HepG2 (cell line): ENCODE measurements around the gene CUL7. TPM values are rescaled to one million over a fixed set of nuclear protein-coding genes. Genes with fewer than 3 reads are reported as not detected.

ENCODE experiments used
- CBFB ChIP-seq: sonication (generic); formaldehyde crosslinking; IDR thresholded peaks from 2 replicates; pipeline ENCODE4 v1.4.0; 2020; ENCODE audit warnings: missing genetic modification reagents
- DMAP1 ChIP-seq: IDR thresholded peaks from 2 replicates; pipeline ENCODE4 v1.6.1; 2016
- E2F2 ChIP-seq: sonication (generic); formaldehyde crosslinking; IDR thresholded peaks from 2 replicates; pipeline ENCODE4 v1.4.0; 2020; ENCODE audit warnings: missing genetic modification reagents, borderline replicate concordance
- E2F5 ChIP-seq: sonication (generic); formaldehyde crosslinking; conservative IDR thresholded peaks from 2 replicates; pipeline ENCODE4 v1.4.0; 2020; ENCODE audit warnings: missing genetic modification reagents
- GMEB1 ChIP-seq: sonication (generic); formaldehyde crosslinking; IDR thresholded peaks from 2 replicates; pipeline ENCODE4 v1.5.1; 2020; ENCODE audit warnings: missing genetic modification reagents, mild to moderate bottlenecking, borderline replicate concordance
- IRF1 ChIP-seq: sonication (generic); formaldehyde crosslinking; IDR thresholded peaks from 2 replicates; pipeline ENCODE4 v1.4.0; 2020; ENCODE audit warnings: low read depth, mild to moderate bottlenecking, missing genetic modification reagents
- KLF11 ChIP-seq: IDR thresholded peaks from 2 replicates; pipeline ENCODE4 v1.6.1; 2016; ENCODE audit warnings: missing compliant biosample characterization
- SIN3A ChIP-seq: IDR thresholded peaks from 2 replicates; pipeline ENCODE4 v1.6.1; 2011; ENCODE audit warnings: low read depth, mild to moderate bottlenecking, control low read depth, low read length, borderline replicate concordance
- SMARCE1 ChIP-seq: fragments of 450-650 bp; IDR thresholded peaks from 2 replicates; pipeline ENCODE4 v1.6.1; 2017; ENCODE audit warnings: borderline replicate concordance
- STAG1 ChIP-seq: sonication (generic); formaldehyde crosslinking; IDR thresholded peaks from 2 replicates; pipeline ENCODE4 v1.4.0; 2020; ENCODE audit warnings: missing genetic modification reagents
- TFDP1 ChIP-seq: IDR thresholded peaks from 2 replicates; pipeline ENCODE4 v1.6.1; 2016; ENCODE audit warnings: missing compliant biosample characterization, missing genetic modification reagents, borderline replicate concordance
- TFE3 ChIP-seq: IDR thresholded peaks from 2 replicates; pipeline ENCODE4 v1.6.1; 2016
- ZNF20 ChIP-seq: sonication (generic); formaldehyde crosslinking; IDR thresholded peaks from 2 replicates; pipeline ENCODE4 v1.4.0; 2020; ENCODE audit warnings: mild to moderate bottlenecking, moderate library complexity, missing genetic modification reagents
- ZNF362 ChIP-seq: sonication (generic); formaldehyde crosslinking; IDR thresholded peaks from 2 replicates; pipeline ENCODE4 v1.4.0; 2020; ENCODE audit warnings: missing genetic modification reagents, mild to moderate bottlenecking, borderline replicate concordance
- ZNF557 ChIP-seq: sonication (generic); formaldehyde crosslinking; IDR thresholded peaks from 2 replicates; pipeline ENCODE4 v1.4.0; 2020; ENCODE audit warnings: missing genetic modification reagents
- ZNF710 ChIP-seq: sonication (generic); formaldehyde crosslinking; IDR thresholded peaks from 2 replicates; pipeline ENCODE4 v1.5.0; 2020; ENCODE audit warnings: mild to moderate bottlenecking, missing genetic modification reagents, borderline replicate concordance
- polyA plus RNA-seq, 8 experiments: library from polyadenylated mRNA; depleted of rRNA in 3 of 8; stranded (reverse) in 7 of 8; unstranded in 1 of 8; fragments of >200 nt; fragmentation: Illumina TruSeq in 4 of 8; extraction: Trizol in 4 of 8; gene quantifications; 2 replicates each; pipeline versions ENCODE4 v1.2.1 to v1.2.3, GENCODE V29; 2011 to 2016; ENCODE audit warnings: low read depth in 4 of 8, missing spikeins in 1 of 8, mixed read lengths in 1 of 8; ENCODE audit not compliant: insufficient read depth in 1 of 8
- total RNA-seq, 5 experiments: library from RNA; depleted of rRNA; stranded (reverse); fragments of >200 nt; fragmentation: Illumina TruSeq; extraction: Trizol; gene quantifications; 2 replicates each; pipeline ENCODE4 v1.2.3, GENCODE V29; 2016; ENCODE audit warnings: low read depth in 1 of 5

Gene CUL7
- total and polyA plus RNA-seq, 2 of the 13 experiments (the other 11 are each of a cell fraction or from before 2014, with no cell fraction given), result 32.0 to 60.7 TPM

GRCh38 chr6:43093436-43094289 is 40.0 kb upstream of the CUL7 start (continued):
- TF ChIP-seq TFE3 (CRISPR knock-in tag) (no peak), SIN3A (peak; percentile 32; the same call in 1 of the 2 replicates), IRF1 (no peak), GMEB1 (CRISPR knock-in tag) (peak; percentile 55; the same call in 1 of the 2 replicates), DMAP1 (CRISPR knock-in tag) (peak; percentile 13; the same call in 1 of the 2 replicates), ZNF710 (CRISPR knock-in tag) (no peak), STAG1 (no peak), ZNF20 (CRISPR knock-in tag) (no peak), ZNF362 (CRISPR knock-in tag) (no peak), TFDP1 (CRISPR knock-in tag) (no peak; the same call in 1 of the 2 replicates), KLF11 (CRISPR knock-in tag) (no peak), CBFB (CRISPR knock-in tag) (no peak), SMARCE1 (no peak), E2F2 (CRISPR knock-in tag) (no peak), E2F5 (CRISPR knock-in tag) (no peak), ZNF557 (CRISPR knock-in tag) (peak; percentile 79)
